HG02973 (cell line): ENCODE measurements around the gene RER1.

Source experiments
- ATAC-seq: cut with Tn5 transposase; IDR thresholded peaks from one replicate; pipeline ENCODE4 v1.9.1; 2021; ENCODE audit warnings: moderate library complexity; ENCODE audit not compliant: unreplicated experiment

Gene RER1

GRCh38 chr1:2375246-2375922 is 16.3 kb upstream of the RER1 start:
- no peak for ATAC-seq

DNA sequence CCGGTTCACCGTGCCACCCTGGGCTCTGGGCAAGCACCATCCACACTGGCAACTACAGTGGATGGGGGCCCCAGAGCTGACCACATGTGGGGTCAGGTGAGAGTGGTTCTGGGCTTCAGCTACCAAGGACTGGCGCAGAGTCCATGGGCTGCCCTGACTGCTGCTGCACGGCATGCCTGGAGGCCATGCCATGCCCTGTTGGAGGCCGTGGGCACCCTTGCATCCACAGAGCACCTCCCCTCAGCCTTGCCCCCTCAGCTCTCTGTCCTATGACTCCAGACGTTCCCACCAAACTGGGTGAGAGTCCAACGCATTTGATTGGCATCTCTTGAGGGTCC is 15.7 kb upstream of the RER1 start:
- ATAC-seq: no peak

DNA sequence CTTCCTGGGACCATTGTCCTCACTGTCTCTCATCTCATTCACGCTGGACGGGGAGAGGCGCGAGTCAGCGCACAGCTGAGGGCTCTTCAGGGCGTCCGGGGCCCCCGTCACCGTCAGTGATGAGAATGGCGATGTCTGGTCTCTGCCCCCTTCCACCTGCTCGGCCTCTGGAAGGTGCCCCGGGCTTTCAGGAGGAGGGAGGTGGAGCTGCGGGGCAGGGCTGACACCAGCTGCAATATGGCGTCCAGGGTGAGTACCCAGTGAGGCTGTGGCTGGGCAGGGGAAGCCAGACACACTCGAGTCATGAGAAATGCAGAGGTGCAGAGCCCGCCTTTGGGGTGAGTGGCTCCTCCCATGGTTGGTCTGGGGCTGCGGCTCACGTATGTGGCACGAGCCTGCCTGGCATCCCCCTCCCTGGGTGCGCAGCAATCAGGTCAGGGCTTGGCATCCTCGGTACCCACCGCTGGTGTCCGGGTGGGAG is 15.3 kb upstream of the RER1 start:
- no peak for ATAC-seq

DNA sequence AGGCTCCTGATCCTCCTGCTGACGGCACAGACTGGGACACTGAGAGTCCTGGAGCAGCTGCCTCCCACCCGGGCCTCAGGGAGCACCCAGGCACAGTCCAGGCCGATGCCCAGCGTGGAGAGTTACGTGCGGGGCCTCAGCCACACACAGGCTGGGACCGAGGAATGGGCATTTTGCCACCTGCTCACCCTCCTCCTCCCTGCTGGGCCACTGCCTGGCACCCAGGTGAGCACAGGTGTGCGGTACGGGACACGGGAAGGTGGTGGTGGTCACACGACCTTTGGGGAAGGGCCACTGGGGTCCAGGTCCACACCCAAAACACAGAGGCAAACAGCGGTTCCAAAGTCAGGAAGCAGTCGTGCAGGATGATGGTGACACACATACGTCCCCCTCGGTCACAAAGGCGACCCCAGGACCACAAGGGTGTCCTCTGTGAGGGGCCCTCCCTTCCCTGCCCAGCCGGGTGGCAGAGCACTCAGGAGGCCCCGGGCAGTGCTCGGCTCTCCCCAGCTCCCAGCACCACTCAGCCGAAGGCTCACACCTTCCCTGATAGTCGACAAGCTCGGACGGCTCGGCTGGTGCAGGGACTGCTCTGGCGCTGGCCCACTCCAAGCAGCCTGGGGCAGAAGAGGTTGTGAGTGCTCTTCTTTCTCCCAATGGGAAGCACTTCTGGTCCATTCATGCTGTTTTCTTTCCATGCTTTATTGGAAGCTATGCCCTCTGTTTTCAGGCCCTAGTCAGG is 14.5 kb upstream of the RER1 start:
- no peak for ATAC-seq

GRCh38 chr1:2377751-2378440 is 13.7 kb upstream of the RER1 start:
- no peak for ATAC-seq

DNA sequence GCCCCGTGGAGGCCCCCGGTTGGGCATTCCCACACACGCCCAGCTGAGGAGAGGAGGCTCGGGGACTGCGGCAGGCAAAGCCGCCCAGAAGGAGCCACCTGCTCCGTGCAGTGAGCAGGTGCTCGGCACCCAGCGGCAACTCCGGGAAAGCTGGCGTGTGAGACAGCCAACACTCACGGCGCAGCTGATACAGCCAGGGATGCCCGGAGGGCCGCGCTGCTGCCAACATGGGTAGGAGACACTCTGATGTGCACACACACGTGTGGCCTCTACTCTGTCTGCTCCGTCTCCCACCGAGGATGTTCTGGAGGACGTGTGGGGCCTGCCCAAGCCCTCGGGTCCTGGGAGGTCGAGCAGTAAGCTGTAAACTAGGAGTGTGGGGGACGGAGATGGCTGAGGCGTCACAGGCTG is 13.2 kb upstream of the RER1 start:
- no peak for ATAC-seq

DNA sequence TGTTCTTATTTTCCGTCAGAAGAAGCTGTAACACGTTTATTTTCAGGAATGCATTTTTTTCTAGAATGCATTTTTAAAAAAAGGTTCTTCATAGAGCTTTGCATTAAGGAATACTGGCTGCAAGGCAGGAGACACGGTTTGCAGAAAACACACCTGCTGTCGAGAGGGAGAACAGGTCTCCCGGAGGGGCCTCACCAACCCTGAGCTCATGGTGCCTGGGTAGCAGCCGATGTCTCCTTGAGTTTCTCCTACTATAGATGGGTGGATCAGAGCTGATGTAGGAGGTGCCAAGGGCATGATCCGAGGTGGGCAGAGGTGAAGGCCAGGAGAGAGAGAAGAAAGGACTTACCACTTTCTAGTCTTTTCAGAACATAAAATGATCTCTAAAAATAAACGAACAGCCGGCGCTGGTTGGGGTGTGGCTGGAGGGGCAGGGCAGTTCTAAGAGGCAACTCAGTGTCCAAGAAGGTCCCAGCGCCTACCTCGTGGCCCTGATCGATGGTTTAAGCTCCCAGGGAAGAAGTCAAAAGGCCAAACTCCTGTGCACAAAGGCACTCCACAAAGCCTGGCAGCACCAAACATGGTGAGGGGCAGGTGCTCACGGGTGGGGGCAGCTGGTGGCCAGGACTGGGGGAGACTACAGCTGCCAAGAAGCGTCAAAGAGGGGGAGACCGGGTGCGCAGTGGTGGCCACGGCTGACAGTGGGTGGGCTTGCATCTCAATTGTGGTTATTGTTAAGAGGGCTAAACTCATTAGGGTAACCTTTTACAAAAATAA is 12.5 kb upstream of the RER1 start:
- no peak for ATAC-seq

GRCh38 chr1:2379733-2380404 is 11.8 kb upstream of the RER1 start:
- ATAC-seq: no peak

DNA sequence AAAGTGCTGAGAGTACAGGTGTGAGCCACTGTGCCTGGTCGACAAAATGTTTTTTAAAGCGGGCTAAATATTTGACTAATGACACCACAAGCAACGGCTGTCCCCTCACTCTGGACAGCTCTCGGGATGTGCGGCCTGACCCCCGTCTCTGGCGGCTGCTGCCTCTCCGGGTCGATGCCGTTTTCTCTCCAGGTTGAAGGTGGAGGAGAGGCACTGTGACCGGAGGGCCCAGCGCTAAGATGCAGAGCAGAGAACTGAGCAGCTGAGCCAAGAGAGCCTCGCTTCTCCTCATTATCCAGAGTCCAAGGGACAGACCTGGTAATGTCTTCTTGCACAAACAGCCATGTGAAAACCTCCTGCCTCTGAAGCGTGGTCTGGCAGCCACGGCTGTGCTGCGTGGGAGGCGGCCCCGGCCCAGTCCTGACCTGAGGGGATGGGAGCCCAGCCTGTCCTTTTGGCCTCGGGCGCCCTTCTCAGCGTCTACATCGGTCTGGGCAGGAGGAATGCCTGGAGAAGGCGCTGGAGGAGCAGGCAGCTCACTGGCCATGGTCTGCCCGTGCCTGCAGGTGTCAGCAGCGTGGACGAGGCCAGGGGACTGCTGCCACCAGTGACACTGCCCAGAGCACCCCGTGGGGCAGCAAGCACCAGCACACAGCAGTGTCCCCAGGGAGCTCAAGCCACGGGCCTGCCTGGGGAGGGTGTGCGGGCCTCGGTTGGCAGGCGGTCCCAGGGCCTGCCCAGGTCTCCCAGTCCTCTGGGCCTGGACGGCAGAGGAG is 10.6 kb upstream of the RER1 start:
- no peak for ATAC-seq

DNA sequence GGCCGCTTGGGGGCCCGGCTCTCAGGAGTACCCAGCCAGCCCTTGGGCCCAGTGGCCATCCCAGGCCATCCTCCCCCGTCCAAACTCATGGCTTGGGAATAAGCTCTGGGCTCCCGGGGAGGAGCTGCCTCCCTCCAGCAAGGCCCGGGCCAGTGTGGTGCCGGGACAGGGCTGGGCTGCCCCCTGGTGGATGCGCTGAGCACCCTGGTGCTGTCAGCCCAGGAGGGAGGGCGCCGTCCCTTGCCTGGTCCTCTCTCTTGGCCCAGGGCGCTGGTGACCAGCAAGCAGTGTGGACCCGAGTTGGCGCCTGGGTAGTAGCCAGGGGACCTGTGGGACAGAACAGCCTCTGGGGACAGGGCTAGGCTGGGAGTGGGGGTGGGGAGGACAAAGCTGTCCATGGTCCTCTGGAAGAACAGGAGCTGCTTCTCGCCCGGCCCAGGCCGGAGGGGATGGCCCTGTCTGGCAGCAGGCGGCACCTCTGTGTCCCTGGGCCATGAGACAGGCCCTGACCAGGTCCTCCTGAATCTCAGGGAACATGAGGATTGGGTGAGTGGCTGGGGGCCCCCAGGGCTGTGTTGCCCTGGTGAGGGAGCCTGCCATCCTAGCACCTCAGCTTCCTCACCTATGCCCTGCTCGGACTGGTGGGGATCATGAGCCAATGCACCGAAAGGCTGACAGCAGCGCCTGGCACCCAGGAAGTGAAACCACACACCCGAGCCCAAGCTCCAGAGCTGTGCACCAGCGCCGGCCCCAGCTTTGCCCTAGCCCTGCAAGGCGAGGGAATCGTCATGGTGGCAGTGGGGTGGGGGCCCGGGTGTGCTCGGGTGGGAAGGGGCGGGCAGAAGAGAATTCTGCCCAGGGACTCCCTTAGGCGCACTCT is 9.7 kb upstream of the RER1 start:
- no peak for ATAC-seq

DNA sequence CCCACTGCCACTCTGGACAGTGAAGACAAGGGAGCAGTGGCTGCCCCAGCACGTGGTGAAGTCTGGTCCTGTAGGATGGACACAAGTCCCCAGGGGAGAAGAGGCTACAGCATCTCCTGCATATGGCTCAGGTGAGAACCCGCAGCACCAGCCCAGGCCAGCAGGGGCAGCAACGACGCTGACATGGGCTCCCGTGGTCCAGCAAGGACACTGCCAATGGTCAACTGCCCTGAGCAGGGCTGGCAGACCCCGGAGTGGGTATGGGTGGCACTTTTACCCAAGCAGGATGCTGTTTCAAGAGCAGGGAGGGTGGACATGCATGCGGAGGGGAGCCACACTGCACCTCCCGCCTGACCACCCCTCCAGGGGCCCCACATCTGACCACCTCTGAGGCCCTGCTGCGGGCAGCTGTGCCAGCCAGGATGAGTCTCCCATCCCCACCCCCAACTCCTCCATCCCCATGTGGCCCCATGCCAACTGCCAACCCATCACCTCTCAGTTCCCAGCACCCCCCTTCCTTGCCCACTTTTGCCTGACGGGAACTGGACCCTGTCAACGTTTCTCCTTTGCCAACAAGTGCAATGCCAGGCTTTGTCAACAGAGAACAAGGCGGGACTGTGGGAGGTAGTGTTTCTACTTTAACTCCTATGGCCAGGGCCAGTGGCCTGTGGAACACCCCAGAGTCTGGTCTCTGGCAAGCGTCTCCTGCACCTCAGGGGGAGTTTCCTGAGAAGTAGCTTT is 8.8 kb upstream of the RER1 start:
- ATAC-seq: no peak

DNA sequence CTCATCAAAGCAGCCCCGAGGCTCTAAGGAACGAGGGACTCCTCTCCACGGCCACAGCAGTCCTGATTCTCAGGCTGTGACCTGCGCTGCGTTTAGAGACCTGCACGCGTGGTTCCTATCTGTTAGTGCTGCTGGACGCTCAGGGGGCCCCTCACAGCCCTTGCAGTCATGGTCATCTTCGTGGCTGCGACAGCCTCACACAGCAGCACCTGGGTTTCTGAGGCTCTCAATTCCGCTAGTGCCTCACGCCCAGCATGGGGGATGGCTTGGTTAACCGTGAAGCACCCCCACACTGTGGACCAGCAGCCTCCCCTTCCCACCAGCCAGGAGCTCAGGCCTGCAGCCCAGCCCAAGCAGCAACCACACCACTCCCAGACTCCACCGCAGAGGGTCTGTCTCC is 8.1 kb upstream of the RER1 start:
- no peak for ATAC-seq

DNA sequence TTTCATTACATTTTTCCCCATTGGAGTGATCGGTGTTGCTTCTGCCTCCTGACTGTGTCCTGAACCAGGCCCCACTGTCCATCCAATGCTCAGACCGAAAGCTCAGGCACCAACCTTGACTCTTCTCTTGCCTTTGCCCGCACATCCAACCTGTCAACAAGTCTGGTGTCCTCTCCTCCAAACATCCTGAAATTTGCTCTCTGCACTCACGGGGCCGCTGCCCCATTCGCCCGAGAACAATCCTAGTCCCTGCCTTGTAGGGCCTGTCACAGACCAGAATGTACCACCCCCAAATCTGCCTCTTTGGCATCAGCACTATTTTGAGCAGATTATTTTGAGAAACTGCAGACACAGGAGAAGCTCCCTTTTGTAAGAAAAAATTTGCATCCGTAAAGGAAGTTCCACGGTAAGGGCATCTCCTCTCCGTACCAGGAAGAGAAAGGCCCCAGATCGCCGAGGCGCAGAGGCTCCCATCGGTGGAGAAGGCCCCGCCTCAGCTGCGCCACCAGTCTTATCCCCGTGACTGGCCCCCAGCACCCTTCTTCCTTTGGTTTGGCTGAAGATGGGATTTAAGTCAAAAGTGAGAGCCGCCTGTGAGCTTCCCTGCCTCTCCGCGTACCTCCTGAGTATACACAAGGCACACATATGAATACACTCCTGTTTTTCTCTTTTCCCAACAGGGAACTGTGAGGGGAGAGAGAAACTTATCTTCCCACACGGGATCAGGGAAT is 7.3 kb upstream of the RER1 start:
- no peak for ATAC-seq

- ATAC-seq: no peak
Observed at GRCh38 chr1:2384941-2385481, 6.6 kb upstream of the RER1 start.

- no peak for ATAC-seq
Observed at GRCh38 chr1:2385606-2386280, 5.9 kb upstream of the RER1 start.

DNA sequence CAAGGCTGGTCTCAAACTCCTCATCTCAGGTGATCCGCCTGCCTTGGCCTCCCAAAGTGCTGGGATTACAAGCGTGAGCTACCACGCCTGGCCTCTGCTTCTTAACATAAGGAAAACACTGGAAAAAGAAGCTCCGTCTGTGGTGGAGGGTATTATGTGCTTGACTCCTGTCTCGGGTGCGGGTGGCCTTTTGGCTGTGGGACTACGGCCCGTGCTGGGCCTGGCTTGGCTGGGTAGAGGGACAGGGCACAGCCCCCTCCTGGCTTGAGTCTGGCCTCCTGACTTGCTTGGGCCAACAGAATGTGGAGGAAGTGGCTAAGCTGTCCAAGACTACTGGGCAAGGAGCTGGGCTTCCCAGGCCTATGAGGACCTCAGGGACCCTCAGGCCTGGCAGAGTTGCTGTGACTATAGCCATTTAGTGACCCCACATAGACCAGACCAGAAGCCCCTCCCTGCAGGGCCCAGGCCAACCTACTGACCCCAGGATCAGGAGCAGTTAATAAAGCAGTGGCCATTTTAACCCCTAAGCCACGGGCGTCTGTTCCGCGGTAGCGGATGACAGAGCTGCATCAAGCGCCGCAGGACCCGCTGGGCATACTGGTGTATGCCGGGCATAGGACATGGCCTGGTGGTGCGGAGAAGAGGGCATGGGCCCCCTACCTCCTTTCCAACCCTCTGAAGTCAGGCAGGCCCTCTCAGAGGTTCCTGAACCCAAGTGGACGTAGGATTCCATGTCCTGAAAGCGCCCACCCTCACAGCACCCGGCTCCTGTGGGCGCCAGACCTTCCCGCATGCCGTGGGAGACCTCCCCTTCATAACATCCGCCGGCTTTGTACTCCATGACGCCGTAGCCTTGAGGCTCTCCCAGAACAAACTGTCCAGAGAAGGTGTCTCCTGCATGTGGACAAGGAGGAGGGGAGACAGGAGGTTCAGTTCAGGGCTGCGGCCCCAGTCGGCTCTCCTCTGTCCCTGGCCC is 4.7 kb upstream of the RER1 start:
- no peak for ATAC-seq
